T-helper 2 cell treated with Interferon-gamma antibody and Interleukin-4, amounts not matched to agents 5 μg/mL and 100 μg/mL, for 36 hours (primary cell): Measurements from ENCODE around the gene ANXA3.
"Not testable (repeated sequence)": the region's sequence is repeated elsewhere in the genome, so short reads cannot be mapped to it uniquely, and the experiment has no call there.

Source experiments
- DNase-seq: peaks from one replicate; pipeline ENCODE4 v3.0.0; 2021; ENCODE audit warnings: low spot score
- H3K27ac Mint-ChIP-seq: one replicate; pipeline ENCODE4 v1.8.0; 2021; ENCODE audit warnings: mild to moderate bottlenecking, mixed read lengths
- H3K27me3 Mint-ChIP-seq: one replicate; pipeline ENCODE4 v1.8.0; 2021; ENCODE audit warnings: low read depth, mixed read lengths
- H3K36me3 Mint-ChIP-seq: one replicate; pipeline ENCODE4 v1.8.0; 2021; ENCODE audit warnings: low read depth, mixed read lengths
- H3K4me1 Mint-ChIP-seq: one replicate; pipeline ENCODE4 v1.8.0; 2021; ENCODE audit warnings: low read depth, mixed read lengths
- H3K4me3 Mint-ChIP-seq: one replicate; pipeline ENCODE4 v1.8.0; 2022; ENCODE audit warnings: mild to moderate bottlenecking, moderate library complexity, mixed read lengths
- H3K9me3 Mint-ChIP-seq: one replicate; pipeline ENCODE4 v1.8.0; 2021; ENCODE audit warnings: mixed read lengths

ANXA3 gene, protein sequence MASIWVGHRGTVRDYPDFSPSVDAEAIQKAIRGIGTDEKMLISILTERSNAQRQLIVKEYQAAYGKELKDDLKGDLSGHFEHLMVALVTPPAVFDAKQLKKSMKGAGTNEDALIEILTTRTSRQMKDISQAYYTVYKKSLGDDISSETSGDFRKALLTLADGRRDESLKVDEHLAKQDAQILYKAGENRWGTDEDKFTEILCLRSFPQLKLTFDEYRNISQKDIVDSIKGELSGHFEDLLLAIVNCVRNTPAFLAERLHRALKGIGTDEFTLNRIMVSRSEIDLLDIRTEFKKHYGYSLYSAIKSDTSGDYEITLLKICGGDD

GRCh38 chr4:78551420-78552351, at the start of gene ANXA3:
ANXA3 (plus strand) TSS chr4:78551770; CDS start chr4:78554474, 2,704 bp downstream.
- peaks cover 37% of the 10 kb centered on the region for H3K27me3 Mint-ChIP-seq
- no peak within 1 kb of the TSS for H3K27ac Mint-ChIP-seq

GRCh38 chr4:78506260-78506659, 45.3 kb upstream of the ANXA3 start:
- not testable (repeated sequence) for DNase-seq, H3K9me3 Mint-ChIP-seq, H3K4me1 Mint-ChIP-seq, H3K27ac Mint-ChIP-seq, H3K36me3 Mint-ChIP-seq, H3K4me3 Mint-ChIP-seq, H3K27me3 Mint-ChIP-seq

More at GRCh38 chr4:78551420-78552351, at the start of gene ANXA3:
- Mint-ChIP-seq H3K4me1 (peaks cover 9% of the 10 kb centered on the region), H3K9me3 (no peaks in the 10 kb centered on the region), H3K4me3 (peak within 1 kb of the TSS; percentile 80), H3K36me3 (no peaks in the 10 kb centered on the region)
- no peak for DNase-seq

GRCh38 chr4:78509043-78509442, 42.5 kb upstream of the ANXA3 start:
- Mint-ChIP-seq H3K36me3 (no peaks in the 10 kb centered on the region), H3K27me3 (no peaks in the 10 kb centered on the region)

DNA sequence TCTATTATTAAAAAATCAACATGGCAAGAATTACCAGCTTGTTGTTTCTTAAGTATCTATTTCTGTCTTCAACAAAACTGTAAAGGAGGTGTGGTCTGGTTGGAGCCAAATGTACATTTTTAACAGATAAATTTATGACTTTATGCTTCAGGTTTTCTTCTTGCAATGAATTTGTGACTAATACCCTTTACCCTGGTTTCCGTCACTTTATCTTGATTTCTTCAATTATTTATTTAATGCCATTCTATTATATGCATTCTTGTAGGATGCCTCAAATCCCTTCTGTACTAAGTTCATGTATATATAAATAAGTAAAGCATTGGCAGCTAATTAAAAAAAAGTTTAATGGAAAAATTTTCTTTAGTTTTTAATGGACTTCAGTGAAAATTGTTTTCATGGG, 41.5 kb upstream of the ANXA3 start:
- no peak overlapping the region for H3K4me3 Mint-ChIP-seq
- H3K4me1 Mint-ChIP-seq, result no peaks in the 10 kb centered on the region
- no peaks in the 10 kb centered on the region for H3K9me3 Mint-ChIP-seq
- DNase-seq, result no peak
- H3K27ac Mint-ChIP-seq, result no peak overlapping the region
- H3K27me3 Mint-ChIP-seq, result no peaks in the 10 kb centered on the region
- H3K36me3 Mint-ChIP-seq, result no peaks in the 10 kb centered on the region

More at GRCh38 chr4:78509043-78509442, 42.5 kb upstream of the ANXA3 start:
- DNase-seq, result no peak
- Mint-ChIP-seq H3K27ac (no peak overlapping the region), H3K4me1 (no peaks in the 10 kb centered on the region), H3K4me3 (no peak overlapping the region), H3K9me3 (no peaks in the 10 kb centered on the region)

DNA sequence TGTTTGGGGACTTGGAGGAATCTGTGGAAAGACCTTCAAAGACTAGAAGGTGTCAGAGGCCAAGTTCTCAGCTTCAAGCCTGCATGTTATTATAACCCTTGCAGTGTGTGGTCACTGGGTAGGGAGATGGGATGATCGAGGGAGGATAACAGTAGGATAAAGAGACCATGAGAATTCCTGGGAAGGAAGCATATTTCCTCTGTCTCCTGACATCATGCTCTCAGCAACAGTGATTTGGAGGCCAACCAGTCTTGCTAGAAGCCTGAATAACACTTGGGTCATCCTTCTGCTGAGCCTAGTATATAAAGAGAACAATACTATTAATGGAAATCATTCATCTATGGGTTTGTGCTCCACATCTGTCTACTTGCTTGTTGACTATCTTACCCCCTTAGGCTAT, 40.9 kb upstream of the ANXA3 start:
- Mint-ChIP-seq H3K9me3 (no peaks in the 10 kb centered on the region), H3K4me1 (no peaks in the 10 kb centered on the region)

GRCh38 chr4:78512357-78512920, 39.1 kb upstream of the ANXA3 start:
- Mint-ChIP-seq H3K4me1 (no peaks in the 10 kb centered on the region), H3K27me3 (no peaks in the 10 kb centered on the region), H3K36me3 (no peaks in the 10 kb centered on the region), H3K9me3 (no peaks in the 10 kb centered on the region), H3K27ac (no peak overlapping the region), H3K4me3 (no peak overlapping the region)
- DNase-seq, result no peak

More for the DNA sequence above, 40.9 kb upstream of the ANXA3 start:
- Mint-ChIP-seq H3K27ac (no peak overlapping the region), H3K36me3 (no peaks in the 10 kb centered on the region), H3K27me3 (no peaks in the 10 kb centered on the region), H3K4me3 (no peak overlapping the region)
- no peak for DNase-seq

GRCh38 chr4:78513411-78513975, 38.1 kb upstream of the ANXA3 start:
- Mint-ChIP-seq H3K27ac (no peak overlapping the region), H3K36me3 (no peaks in the 10 kb centered on the region)

GRCh38 chr4:78517050-78517652, 34.4 kb upstream of the ANXA3 start:
- no peak overlapping the region for H3K4me3 Mint-ChIP-seq
- no peaks in the 10 kb centered on the region for H3K36me3 Mint-ChIP-seq
- peaks cover 7% of the 10 kb centered on the region for H3K27me3 Mint-ChIP-seq
- DNase-seq, result no peak
- H3K9me3 Mint-ChIP-seq, result no peaks in the 10 kb centered on the region
- H3K4me1 Mint-ChIP-seq, result no peaks in the 10 kb centered on the region
- no peak overlapping the region for H3K27ac Mint-ChIP-seq

More at GRCh38 chr4:78513411-78513975, 38.1 kb upstream of the ANXA3 start:
- no peak for DNase-seq
- Mint-ChIP-seq H3K4me1 (no peaks in the 10 kb centered on the region), H3K27me3 (no peaks in the 10 kb centered on the region), H3K4me3 (no peak overlapping the region), H3K9me3 (no peaks in the 10 kb centered on the region)

DNA sequence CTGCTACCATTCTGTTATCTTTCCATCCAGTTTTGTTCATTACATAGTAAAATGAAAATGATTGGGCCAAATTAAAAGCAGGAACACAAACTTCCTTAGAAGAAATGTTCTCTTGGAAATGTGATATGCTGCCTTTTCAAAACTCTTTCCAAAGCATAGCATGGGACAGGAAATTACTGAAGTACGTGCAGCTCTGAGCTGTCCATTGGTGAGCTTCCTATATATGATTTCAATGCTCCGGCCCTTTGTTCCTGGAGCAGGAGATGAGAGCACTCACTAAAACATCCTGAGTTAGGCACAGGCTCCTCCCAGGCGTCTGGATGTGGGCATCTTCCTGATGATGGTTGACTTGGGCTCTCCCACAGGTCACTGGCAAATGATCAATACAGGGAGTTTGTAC, 33.0 kb upstream of the ANXA3 start:
- no peak for DNase-seq
- Mint-ChIP-seq H3K27ac (no peak overlapping the region), H3K4me3 (no peak overlapping the region), H3K36me3 (no peaks in the 10 kb centered on the region), H3K9me3 (no peaks in the 10 kb centered on the region), H3K4me1 (no peaks in the 10 kb centered on the region), H3K27me3 (peaks cover 7% of the 10 kb centered on the region)

GRCh38 chr4:78519962-78520361, 31.6 kb upstream of the ANXA3 start:
- no peaks in the 10 kb centered on the region for H3K4me1 Mint-ChIP-seq
- DNase-seq, result no peak
- H3K36me3 Mint-ChIP-seq, result no peaks in the 10 kb centered on the region
- no peak overlapping the region for H3K4me3 Mint-ChIP-seq
- no peak overlapping the region for H3K27ac Mint-ChIP-seq
- peaks cover 13% of the 10 kb centered on the region for H3K27me3 Mint-ChIP-seq
- H3K9me3 Mint-ChIP-seq, result no peaks in the 10 kb centered on the region

- DNase-seq, result no peak
- Mint-ChIP-seq H3K36me3 (no peaks in the 10 kb centered on the region), H3K9me3 (no peaks in the 10 kb centered on the region), H3K4me3 (no peak overlapping the region), H3K27ac (no peak overlapping the region), H3K4me1 (no peaks in the 10 kb centered on the region), H3K27me3 (peaks cover 13% of the 10 kb centered on the region)
Observed at GRCh38 chr4:78520808-78521226, 30.8 kb upstream of the ANXA3 start.

DNA sequence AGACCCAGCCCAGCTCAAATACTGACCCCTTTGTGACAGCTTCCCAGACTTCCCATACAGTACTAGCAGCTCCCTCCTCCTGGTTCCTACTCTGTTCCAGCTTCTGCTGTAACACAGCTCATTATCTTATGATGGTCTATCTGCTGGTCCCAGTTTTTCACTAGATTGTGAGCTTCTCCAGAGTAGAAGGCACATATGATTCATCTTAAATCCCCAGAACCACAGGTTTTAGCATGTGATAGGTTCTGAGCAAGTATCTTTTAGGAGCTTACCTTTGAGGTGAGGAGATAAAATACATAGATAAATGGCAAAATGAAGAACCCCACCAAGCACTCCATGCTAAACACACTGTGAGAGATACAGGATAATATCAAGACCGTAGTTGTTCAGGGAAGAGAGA, 27.6 kb upstream of the ANXA3 start:
- no peak overlapping the region for H3K27ac Mint-ChIP-seq
- H3K4me3 Mint-ChIP-seq, result no peak overlapping the region
- H3K27me3 Mint-ChIP-seq, result peaks cover 13% of the 10 kb centered on the region
- no peaks in the 10 kb centered on the region for H3K36me3 Mint-ChIP-seq
- DNase-seq, result no peak
- H3K9me3 Mint-ChIP-seq, result no peaks in the 10 kb centered on the region
- no peaks in the 10 kb centered on the region for H3K4me1 Mint-ChIP-seq

GRCh38 chr4:78525559-78525958, 26.0 kb upstream of the ANXA3 start:
- Mint-ChIP-seq H3K27me3 (peaks cover 6% of the 10 kb centered on the region), H3K4me3 (no peak overlapping the region), H3K9me3 (no peaks in the 10 kb centered on the region), H3K27ac (no peak overlapping the region), H3K4me1 (no peaks in the 10 kb centered on the region), H3K36me3 (no peaks in the 10 kb centered on the region)
- DNase-seq, result no peak
